ENCODE data around the gene GOLGA6A. TPM values are rescaled to one million over a fixed set of nuclear protein-coding genes. Genes with fewer than 3 reads are reported as not detected.
"Not testable (repeated sequence)": the region's sequence is repeated elsewhere in the genome, so short reads cannot be mapped to it uniquely, and the experiment has no call there.

GOLGA6A gene
- not detected in 2 replicates for total RNA-seq (2014; rRNA removed; shearing (Covaris generic))

DNA sequence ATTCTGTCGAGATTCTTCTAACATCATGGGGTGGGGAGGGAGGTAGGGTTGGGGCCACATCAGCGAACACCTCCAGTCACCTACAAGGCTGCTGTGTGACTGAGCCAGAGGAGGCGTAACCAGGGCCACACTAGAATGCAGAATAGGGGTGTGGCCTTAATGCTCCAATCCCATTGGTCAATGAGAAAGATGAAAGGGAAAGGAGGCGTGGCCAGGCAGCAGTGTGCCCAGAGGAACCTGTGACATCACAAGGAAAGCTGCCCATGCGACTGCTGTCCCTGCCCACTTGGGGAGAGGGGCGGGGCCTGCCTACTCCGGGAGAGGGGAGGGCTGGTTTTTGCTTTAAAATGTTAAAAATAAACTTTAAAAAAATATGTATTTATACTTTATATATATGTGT is at the start of gene GOLGA6A:
Gene GOLGA6A, minus strand, starts transcription at position 101 of the 400 bp plus-strand sequence. Its CDS starts 41 bp downstream, at position 60.
- not testable (repeated sequence) for DNase-seq (ENCODE audit: low spot score)

GRCh38 chr15:74131628-74132413 is 49.5 kb upstream of the GOLGA6A start:
- DNase-seq (ENCODE audit: low spot score): no peak

DNA sequence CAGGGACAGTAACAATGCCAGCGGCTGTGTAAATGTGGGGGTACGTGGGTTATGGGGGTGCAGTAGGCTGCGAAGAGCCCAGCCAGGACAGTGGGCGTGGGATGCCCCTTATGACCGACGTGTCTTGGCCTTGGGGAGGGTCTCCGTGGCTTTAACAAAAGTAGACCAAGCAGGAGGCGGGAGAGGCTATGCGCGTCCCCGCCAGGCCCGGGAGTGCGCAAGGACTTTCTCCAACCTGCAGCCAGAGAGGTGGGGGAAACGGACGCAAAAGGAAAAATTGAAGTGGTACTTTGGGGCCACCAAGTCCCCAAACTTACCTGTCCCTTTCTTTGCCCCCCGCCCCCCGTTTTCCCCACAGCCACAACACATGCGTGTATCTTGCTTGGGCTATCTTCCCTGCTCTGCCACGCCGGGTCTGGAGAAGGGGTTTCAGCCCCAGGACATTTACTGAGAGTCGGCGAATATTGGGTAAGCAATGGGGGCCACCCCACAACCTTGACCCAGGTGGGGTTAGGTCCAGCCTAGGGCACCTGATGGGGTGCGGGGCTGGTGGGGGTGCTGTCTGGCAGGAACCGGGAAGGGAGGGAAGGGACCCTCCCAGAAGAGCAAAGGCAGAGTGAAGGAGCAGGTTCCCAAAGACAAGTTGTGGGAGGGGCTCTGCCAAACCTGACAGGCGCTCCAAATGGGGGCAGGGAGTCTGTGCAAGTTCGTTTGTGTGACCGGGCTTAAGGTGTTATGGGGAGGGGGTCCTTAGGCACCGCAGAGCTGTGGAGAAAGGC is 48.7 kb upstream of the GOLGA6A start:
- DNase-seq (ENCODE audit: low spot score): no peak

GRCh38 chr15:74130155-74130848 is 48.0 kb upstream of the GOLGA6A start, which contains the start of gene ISLR2:
ISLR2 (plus strand) TSS chr15:74130586; CDS start chr15:74132755, 2,169 bp downstream.
- DNase-seq (ENCODE audit: low spot score): no peak

DNA sequence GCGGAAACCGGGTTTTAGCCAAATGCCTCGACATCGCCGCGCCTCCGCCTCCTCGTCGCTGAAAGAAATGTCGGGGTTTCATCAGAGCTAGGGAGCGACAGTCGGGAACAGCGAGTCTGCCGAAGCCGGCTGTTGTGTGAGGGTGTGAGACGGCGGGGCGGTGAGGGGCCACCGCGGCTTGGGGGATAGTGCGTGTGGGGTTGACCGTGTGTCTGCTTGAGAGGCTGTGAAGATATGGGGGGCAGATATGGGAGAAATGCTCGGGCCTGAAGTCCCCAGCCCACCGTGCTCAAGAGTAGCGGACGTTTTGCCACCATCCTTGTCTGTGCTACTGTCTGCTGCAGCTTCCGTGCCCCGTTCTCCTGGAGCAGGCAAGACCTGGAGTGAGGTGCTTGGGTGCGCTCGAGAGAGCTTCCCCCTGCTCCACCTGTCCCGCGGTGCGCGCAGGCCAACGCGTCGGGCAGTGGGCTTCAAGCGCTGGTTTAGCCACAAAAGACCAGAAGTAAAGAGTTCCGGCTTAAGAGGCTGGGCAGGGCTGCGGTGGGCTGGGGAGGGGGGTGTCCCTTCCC is 47.3 kb upstream of the GOLGA6A start:
- DNase-seq (ENCODE audit: low spot score): no peak

- DNase-seq (ENCODE audit: low spot score): no peak
These were observed 46.6 kb upstream of the GOLGA6A start for GRCh38 chr15:74128785-74129585.

DNA sequence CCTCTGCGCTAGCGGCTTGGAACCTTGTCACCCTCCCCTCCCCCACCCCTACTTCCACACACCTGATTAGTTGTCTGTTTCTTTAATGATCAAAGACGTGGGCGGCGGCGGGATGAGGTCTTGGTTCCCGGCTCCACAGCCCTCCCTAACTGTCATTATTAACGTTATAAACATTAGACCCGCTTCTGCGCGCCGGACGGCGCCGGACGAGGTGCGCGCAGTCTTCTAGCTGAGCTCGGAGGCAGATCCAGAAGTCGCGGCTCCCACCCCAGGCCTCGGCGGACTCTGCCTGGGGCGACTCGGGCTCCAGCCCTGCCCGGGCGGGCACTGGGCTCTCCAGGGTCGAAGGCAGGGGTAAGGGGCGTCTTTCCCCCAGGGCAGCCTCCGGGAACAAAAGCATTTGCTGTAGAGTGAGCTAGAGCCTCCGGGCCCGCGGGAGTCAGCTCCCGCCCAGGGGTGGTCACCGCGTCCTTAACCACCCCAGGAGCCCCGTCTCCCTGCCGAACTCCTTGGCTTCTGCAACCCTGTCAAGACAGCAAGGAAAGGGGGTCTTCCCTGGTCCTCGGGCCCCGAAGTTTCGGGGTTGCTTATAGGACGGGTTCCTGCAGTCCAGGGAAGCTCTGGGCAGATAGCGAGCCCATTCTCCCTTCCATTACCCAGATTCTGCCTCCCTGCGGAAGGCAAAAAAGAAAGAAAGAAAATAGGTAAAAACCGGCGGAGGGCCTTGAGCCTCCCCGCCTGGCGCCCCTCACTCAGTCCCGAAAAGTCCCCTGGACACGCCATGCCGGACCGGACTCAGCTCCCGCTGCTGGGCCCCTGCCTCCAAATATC is 45.8 kb upstream of the GOLGA6A start:
- DNase-seq (ENCODE audit: low spot score): no peak

- peak; percentile 68 for DNase-seq (ENCODE audit: low spot score)
These were observed 45.1 kb upstream of the GOLGA6A start for GRCh38 chr15:74127255-74127953.

DNA sequence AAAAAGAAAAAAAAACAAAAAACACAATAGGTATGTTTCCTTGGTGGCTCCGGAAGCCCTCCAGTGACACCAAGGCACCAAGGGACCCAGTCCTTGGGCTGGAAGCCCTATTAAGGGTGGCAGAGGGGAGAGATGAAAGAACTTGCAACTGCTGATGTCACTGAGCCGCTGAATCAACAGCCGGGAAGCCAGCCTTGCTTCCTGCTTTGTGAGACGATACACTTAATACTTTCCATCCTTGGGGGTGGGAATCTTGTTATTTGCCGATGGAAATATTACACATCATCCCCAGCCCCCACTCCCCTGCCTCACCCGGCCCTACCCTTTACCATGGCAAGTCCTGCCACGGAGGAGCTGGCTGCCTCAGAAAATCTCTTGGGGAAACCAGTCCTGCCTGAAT is 42.4 kb upstream of the GOLGA6A start:
- DNase-seq (ENCODE audit: low spot score): no peak

GRCh38 chr15:74124196-74124595 is 41.8 kb upstream of the GOLGA6A start:
- no peak for DNase-seq (ENCODE audit: low spot score)

GRCh38 chr15:74123658-74124057 is 41.3 kb upstream of the GOLGA6A start:
- no peak for DNase-seq (ENCODE audit: low spot score)

DNA sequence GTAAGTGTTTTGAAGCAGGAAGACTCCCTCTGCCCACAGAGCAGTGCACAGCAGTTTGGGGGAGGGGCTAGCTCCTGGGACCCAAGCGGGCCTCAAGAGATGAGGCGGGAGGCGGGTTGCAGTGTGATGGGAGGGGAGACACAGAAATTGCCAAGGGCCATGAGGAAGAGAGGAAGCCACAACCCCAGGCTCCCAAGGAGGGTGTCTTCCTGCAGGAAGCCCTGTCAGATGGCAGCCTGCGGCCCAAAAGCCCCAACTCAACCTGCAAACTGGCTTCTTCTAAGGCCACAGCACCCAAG is 40.7 kb upstream of the GOLGA6A start:
- DNase-seq (ENCODE audit: low spot score): no peak

GRCh38 chr15:74122403-74123130 is 40.2 kb upstream of the GOLGA6A start:
- no peak for DNase-seq (ENCODE audit: low spot score)

- no peak for DNase-seq (ENCODE audit: low spot score)
These were observed 39.5 kb upstream of the GOLGA6A start for GRCh38 chr15:74121858-74122257.

DNA sequence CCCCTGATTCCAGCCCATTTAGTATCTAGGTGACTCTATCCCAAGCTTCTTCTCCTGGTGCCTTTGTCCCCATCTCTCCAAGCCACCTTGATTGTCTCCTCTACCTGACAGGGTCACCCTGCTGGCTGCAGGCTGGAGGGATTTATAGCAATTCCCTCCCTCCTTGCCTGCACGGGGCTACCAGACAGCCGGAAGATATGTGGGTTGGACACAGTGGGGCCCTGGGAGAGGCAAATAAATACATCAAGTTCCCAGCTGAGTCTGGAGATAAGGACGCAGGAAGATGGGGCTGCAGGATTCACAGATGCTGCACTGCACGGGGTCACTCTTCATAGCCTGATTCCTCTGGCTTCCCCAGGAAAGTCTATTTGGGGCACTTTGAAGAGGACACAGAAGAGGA is 38.7 kb upstream of the GOLGA6A start:
- no peak for DNase-seq (ENCODE audit: low spot score)

DNA sequence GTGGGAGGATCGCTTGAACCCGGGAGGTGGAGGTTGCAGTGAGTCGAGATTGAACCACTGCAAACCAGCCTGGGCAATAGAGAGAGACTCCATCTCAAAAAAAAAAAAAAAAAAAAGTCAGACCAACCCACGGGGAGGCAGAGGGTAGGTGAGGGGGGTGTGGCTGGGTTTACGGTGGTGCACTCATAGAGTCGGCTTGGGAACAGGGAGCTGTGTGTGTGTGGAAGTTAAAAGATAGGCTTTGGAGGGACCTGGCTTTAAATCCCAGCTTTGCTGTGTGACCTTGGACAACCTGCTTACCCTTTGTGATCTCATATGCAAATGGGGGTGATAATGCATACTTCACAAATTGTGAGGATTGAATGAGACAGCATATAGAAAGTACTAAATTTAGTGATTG is 38.1 kb upstream of the GOLGA6A start:
- no peak for DNase-seq (ENCODE audit: low spot score)

DNA sequence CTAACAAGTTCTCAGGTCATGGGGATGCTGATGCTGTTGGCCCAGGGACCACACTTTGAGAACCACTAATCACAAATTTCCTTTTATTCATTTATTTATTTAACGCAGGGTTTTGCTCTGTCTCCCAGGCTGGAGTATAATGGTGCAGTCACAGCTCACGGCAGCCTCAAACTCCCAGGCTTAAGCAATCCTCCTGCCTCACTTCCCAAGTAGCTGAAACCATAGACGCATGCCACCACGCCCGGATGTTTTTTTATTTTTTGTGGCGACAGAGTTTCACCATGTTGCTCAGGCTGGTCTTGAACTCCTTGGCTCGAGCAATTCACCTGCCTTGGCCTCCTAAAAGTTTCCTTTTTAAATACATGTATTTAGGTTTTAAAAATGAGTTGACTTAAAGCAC is 27.4 kb upstream of the GOLGA6A start:
- DNase-seq (ENCODE audit: low spot score): no peak

- DNase-seq (ENCODE audit: low spot score): not testable (repeated sequence)
These were observed 26.3 kb upstream of the GOLGA6A start for GRCh38 chr15:74108611-74109010.

DNA sequence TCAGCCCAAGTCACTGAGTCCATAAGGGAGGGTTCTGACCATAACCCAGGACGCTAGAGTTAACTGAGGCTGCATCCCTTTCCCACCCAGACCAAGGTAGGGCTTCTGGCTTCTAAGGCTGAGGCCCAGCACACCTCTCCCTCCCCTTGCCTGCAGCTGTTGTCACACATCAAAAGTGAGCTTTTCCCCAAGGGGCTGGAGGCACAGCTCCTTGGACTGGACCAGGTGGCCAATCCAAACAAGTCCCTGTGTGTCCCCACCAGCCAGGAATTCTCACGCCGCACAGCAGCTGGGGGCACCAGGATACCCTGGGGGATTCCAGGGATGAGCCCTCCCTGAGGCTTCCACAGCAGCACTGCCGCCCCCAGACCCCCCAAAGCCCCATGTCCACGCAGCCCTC is 25.8 kb upstream of the GOLGA6A start:
- DNase-seq (ENCODE audit: low spot score): no peak

All from A172 (cell line).